HEK293T (cell line): ENCODE results near the gene FBXO34.

ENCODE experiments used
- BHLHE40 ChIP-seq: fragments of 450-650 bp; IDR thresholded peaks from 2 replicates; pipeline ENCODE4 v1.6.1; 2016; ENCODE audit warnings: mild to moderate bottlenecking, moderate library complexity, borderline replicate concordance
- FOXM1 ChIP-seq: fragments of 450-650 bp; IDR thresholded peaks from 2 replicates; pipeline ENCODE4 v1.6.1; 2017; ENCODE audit warnings: mild to moderate bottlenecking, borderline replicate concordance
- SP1 ChIP-seq: fragments of 450-650 bp; IDR thresholded peaks from 2 replicates; pipeline ENCODE4 v1.6.1; 2017
- TARDBP ChIP-seq: fragments of 450-650 bp; IDR thresholded peaks from 2 replicates; pipeline ENCODE4 v1.6.1; 2016
- TF ChIP-seq, protein P1 (sequence below): fragments of 450-650 bp; IDR thresholded peaks from 2 replicates; pipeline ENCODE4 v1.6.1; 2016

DNA sequence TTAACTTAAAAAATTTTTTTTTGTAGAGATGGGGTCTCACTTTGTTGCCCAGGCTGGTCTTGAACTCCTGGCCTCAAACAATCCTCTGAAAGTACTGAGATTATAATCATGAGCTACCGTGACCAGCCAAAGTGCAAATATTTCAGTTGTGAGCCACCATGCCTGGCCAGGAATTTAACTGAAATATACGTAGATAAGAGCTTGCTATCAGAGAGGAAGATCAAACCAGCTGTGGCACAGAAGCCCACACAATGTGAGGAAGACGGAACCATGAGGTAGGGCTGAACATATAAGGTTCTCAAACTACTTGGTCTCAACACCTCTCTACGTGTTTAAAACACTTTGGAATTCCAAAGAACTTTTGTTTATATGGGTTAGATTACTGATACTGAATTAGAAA lies 111.3 kb downstream of the FBXO34 start:
- no peak for TF ChIP-seq TARDBP
- no peak for TF ChIP-seq SP1
- TF ChIP-seq, protein P1, sequence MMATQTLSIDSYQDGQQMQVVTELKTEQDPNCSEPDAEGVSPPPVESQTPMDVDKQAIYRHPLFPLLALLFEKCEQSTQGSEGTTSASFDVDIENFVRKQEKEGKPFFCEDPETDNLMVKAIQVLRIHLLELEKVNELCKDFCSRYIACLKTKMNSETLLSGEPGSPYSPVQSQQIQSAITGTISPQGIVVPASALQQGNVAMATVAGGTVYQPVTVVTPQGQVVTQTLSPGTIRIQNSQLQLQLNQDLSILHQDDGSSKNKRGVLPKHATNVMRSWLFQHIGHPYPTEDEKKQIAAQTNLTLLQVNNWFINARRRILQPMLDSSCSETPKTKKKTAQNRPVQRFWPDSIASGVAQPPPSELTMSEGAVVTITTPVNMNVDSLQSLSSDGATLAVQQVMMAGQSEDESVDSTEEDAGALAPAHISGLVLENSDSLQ, result no peak
- TF ChIP-seq FOXM1, result no peak
- no peak for TF ChIP-seq BHLHE40
